ENCODE measurements around the gene IL1F10. TPM values are rescaled to one million over a fixed set of nuclear protein-coding genes. Genes with fewer than 3 reads are reported as not detected.

Gene IL1F10
- total and polyA plus RNA-seq, 9 donors = not detected

DNA sequence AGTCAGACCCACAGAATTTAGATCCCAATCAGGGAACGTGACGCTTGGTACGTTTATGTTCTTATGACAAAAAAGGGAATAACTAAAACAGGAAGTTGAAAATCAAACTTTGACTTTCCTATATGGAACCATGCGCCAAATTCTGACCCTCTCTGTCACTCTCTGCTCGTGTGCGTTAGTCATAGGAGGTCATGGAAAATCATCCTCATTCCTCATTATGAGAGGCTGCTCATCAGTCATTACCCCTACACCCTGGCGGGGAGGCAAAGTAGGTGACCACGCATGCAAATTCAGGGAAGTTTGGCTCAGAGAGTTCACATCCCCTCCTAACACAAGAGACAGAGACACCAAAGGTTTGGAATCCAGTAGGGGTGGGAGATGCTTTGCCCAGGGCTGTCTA lies 15.5 kb downstream of the IL1F10 start:
- TF ChIP-seq EP300 (IDR thresholded peaks at IDR 0.05) = no peak
- TF ChIP-seq POLR2A (IDR thresholded peaks at IDR 0.05) = no peak
- TF ChIP-seq, protein P1, sequence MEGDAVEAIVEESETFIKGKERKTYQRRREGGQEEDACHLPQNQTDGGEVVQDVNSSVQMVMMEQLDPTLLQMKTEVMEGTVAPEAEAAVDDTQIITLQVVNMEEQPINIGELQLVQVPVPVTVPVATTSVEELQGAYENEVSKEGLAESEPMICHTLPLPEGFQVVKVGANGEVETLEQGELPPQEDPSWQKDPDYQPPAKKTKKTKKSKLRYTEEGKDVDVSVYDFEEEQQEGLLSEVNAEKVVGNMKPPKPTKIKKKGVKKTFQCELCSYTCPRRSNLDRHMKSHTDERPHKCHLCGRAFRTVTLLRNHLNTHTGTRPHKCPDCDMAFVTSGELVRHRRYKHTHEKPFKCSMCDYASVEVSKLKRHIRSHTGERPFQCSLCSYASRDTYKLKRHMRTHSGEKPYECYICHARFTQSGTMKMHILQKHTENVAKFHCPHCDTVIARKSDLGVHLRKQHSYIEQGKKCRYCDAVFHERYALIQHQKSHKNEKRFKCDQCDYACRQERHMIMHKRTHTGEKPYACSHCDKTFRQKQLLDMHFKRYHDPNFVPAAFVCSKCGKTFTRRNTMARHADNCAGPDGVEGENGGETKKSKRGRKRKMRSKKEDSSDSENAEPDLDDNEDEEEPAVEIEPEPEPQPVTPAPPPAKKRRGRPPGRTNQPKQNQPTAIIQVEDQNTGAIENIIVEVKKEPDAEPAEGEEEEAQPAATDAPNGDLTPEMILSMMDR (IDR thresholded peaks at IDR 0.05) = no peak
- H3K4me1 ChIP-seq (ENCODE audit: insufficient read depth) = no peaks in the 10 kb centered on the region
- H3K36me3 ChIP-seq = no peaks in the 10 kb centered on the region
- no peaks in the 10 kb centered on the region for H3K27me3 ChIP-seq
- H3K4me3 ChIP-seq = no peak overlapping the region
- intact Hi-C loops (cut with DNase I) = no loop called here
- no peaks in the 10 kb centered on the region for H3K9me3 ChIP-seq
- no peak for DNase-seq
- H3K27ac ChIP-seq = no peak overlapping the region
- 70 to 85% (median 73%) methylated on average over 8 of the region's 8 CpGs for WGBS, 3 donors

DNA sequence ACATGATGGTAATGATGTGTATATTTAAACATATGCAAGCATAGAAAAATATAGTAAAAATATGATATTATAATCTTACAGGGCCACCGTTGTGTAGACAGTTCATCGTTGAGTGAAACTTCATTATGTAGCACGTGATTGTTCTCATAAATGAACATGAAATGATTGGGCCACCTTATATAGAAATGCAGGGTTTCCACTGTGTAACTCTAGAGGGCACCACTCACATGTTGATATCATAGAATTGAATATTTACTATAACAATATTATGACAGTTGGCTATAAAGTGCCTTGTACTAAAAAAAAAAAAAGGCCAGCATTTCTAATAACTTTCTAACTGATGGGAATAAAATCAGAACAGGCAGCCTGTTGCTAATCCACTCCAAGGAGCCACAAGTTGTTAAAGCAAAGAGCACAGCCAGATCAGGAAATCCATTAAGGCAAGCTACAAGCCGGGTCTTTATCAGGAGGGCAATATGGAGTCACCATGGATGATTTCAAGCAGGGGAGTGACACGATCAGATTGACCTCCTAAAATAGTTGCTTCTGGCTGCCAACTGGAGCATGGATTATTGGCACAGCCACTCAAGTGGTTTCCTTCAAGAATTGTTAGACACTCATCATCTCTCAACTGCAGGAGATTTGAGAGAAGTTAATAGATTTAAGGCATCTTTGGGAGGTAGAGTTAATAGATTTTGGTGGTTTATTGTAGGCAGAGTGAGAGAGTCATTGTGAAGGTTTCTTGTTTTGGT lies 16.7 kb downstream of the IL1F10 start:
- H3K27ac ChIP-seq = no peak overlapping the region
- intact Hi-C loops (cut with DNase I) = no loop called here
- no peaks in the 10 kb centered on the region for H3K4me1 ChIP-seq (ENCODE audit: insufficient read depth)
- H3K9me3 ChIP-seq = no peaks in the 10 kb centered on the region
- no peak overlapping the region for H3K4me3 ChIP-seq
- H3K27me3 ChIP-seq = no peaks in the 10 kb centered on the region
- WGBS, 3 donors = 54 to 72% (median 60%) methylated on average over 5 of the region's 5 CpGs
- no peaks in the 10 kb centered on the region for H3K36me3 ChIP-seq
- no peak for DNase-seq
- TF ChIP-seq EP300 (IDR thresholded peaks at IDR 0.05) (no peak), POLR2A (IDR thresholded peaks at IDR 0.05) (no peak)
- TF ChIP-seq, protein P1 (IDR thresholded peaks at IDR 0.05) = no peak

DNA sequence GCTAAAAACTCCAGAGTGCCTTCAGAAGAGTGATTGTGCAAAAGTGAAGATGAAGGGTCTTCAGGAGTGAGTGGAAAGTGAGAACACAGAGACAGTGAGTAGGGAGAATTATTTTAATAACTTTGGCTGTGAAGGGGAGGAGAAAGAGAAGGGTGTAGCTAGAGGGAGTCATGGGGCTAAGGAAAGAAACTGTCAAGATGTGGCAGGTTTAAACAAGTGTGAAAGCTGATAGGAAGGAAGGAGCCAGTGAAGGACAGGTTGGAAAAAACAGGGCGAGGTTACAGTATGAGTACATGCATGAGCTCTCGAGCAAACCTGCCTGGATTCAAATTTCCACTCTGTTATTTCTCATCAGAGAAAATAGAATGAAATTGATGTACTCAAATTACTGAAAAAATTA lies 17.8 kb downstream of the IL1F10 start:
- H3K27me3 ChIP-seq = no peaks in the 10 kb centered on the region
- no peaks in the 10 kb centered on the region for H3K4me1 ChIP-seq (ENCODE audit: insufficient read depth)
- WGBS, 3 donors = 59 to 63% (median 62%) methylated on average over 2 of the region's 2 CpGs
- H3K36me3 ChIP-seq = no peaks in the 10 kb centered on the region
- H3K27ac ChIP-seq = no peak overlapping the region
- no peak for DNase-seq
- H3K4me3 ChIP-seq = no peak overlapping the region
- H3K9me3 ChIP-seq = no peaks in the 10 kb centered on the region
- TF ChIP-seq EP300 (IDR thresholded peaks at IDR 0.05) = no peak
- intact Hi-C loops (cut with DNase I) = no loop called here

DNA sequence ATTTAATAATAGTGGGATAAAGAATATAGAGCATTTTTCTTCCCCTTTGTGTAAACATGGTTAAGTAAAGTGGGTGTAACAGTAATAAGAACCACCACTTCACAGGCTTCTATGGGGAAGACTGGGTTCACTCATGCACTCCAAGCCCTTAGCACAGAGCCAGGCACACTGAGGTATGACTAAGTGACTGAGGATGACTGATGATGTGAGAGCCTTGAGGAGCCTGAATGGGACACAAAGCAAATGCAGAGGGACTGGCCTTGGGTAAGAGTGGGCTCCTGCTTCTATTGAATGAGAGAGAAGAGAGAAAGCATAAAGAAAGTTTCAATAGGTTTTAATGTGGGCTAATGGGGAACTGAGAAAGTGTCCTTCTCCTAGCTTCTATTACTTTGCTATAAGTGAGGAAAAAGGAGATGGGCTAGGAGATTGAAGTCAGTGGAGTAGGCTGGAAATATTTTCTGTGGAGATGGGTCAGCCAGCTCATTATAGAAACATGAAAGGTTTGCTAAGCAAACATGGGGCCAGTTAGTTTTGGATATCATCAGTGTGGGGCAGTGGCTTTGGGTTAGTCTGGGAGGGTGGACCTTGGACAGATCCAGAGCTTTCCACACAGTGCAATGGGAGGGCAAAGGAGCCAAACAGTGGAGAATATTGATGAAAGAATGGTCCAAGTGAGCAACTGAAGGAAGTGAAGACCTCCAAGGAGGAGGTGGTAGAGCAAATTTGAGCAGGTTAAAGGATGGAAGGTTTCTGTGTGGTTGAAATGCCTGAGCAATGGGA lies 20.6 kb downstream of the IL1F10 start:
- no peak for TF ChIP-seq EP300 (IDR thresholded peaks at IDR 0.05)
- no peak for TF ChIP-seq POLR2A (IDR thresholded peaks at IDR 0.05)
- TF ChIP-seq, protein P1 (IDR thresholded peaks at IDR 0.05) = no peak
- no peak overlapping the region for H3K4me3 ChIP-seq
- DNase-seq = no peak
- no peak overlapping the region for H3K27ac ChIP-seq
- H3K27me3 ChIP-seq = no peaks in the 10 kb centered on the region
- intact Hi-C loops (cut with DNase I) = no loop called here
- no peaks in the 10 kb centered on the region for H3K36me3 ChIP-seq
- no peaks in the 10 kb centered on the region for H3K9me3 ChIP-seq
- H3K4me1 ChIP-seq (ENCODE audit: insufficient read depth) = no peaks in the 10 kb centered on the region

DNA sequence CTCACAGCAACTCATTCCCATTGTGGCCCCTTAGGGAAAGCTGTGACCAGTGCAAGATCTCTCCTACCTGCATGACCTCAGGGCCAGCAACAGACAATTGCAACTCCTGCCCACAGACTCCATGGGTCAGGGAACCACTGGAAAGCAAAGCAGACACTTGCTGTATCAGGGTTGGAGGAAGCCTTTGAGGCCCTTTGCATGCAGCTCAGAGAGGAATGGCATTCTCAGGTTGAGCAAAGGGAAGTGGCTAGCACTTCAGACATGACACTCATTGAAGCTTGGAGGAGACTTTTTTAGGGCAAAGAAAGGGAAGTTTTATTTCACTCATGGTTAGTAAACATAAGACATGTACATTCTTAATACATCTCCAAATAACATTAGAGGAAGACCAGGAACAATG lies 22.1 kb downstream of the IL1F10 start:
- Histone ChIP-seq H3K4me1 (ENCODE audit: insufficient read depth) (no peaks in the 10 kb centered on the region), H3K9me3 (no peaks in the 10 kb centered on the region), H3K4me3 (no peak overlapping the region), H3K36me3 (no peaks in the 10 kb centered on the region), H3K27me3 (no peaks in the 10 kb centered on the region), H3K27ac (no peak overlapping the region)
- DNase-seq = no peak
- no peak for TF ChIP-seq POLR2A (IDR thresholded peaks at IDR 0.05)
- TF ChIP-seq EP300 (IDR thresholded peaks at IDR 0.05) = no peak
- TF ChIP-seq, protein P1 (IDR thresholded peaks at IDR 0.05) = no peak
- intact Hi-C loops (cut with DNase I) = no loop called here

Measured in ovary (tissue), 9 donors.